NOMO-1 treated with DMSO at 0.1 percent for 48 hours (cell line): ENCODE measurements around the gene COG7.
"Not testable (repeated sequence)": the region's sequence is repeated elsewhere in the genome, so short reads cannot be mapped to it uniquely, and the experiment has no call there.

Source experiments
- DNase-seq: peaks from one replicate; lab custom pipeline; 2025; ENCODE audit not compliant: unreplicated experiment; lab: John Stamatoyannopoulos, UW

The COG7 gene

GRCh38 chr16:23388786-23389185 is 64.2 kb downstream of the COG7 start:
- no peak for DNase-seq

- no peak for DNase-seq
Measured at GRCh38 chr16:23387666-23388065, 65.3 kb downstream of the COG7 start.

- no peak for DNase-seq
Measured at GRCh38 chr16:23385441-23385840, 67.5 kb downstream of the COG7 start.

- no peak for DNase-seq
Measured at GRCh38 chr16:23384878-23385277, 68.1 kb downstream of the COG7 start.

GRCh38 chr16:23383881-23384280 is 69.1 kb downstream of the COG7 start:
- DNase-seq: no peak

GRCh38 chr16:23382279-23382678 is 70.7 kb downstream of the COG7 start:
- DNase-seq: no peak

DNA sequence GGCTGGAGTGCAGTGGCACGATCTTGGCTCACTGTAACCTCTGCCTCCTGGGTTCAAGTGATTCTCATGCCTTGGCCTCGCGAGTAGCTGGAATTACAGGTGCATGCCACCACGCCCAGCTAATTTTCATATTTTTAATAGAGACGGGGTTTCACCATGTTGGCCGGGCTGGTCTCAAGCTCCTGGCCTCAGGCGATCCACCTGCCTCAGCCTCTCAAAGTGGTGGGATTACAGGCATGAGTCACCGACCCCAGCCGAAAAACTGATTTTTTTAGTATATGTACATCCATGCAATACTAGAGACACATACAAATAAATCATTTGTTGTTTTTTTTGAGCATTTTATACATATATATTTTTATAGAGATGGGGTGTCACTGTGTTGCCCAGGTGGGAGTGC is 71.3 kb downstream of the COG7 start:
- DNase-seq: not testable (repeated sequence)

GRCh38 chr16:23380501-23380951 is 72.5 kb downstream of the COG7 start:
- DNase-seq: no peak

DNA sequence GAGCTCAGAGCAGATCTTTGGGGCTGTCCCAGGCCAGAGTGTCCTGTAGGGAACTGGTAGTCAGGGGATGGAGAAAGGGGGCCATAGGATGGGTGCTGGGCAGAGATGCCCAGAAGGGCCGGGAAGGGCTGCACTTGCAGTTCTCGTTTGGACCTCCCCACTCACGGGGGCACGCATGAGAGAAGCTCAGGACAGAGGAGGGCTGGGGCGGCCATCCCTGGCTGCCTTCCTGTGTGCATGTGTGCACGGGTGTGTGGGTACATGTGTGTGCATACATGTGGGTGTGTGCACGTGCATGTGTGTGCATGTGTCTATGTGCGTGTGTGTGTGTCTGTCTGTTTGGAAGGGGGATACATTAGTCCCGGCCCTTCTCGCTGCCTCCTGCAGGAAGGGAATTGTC is 73.3 kb downstream of the COG7 start:
- DNase-seq: no peak

DNA sequence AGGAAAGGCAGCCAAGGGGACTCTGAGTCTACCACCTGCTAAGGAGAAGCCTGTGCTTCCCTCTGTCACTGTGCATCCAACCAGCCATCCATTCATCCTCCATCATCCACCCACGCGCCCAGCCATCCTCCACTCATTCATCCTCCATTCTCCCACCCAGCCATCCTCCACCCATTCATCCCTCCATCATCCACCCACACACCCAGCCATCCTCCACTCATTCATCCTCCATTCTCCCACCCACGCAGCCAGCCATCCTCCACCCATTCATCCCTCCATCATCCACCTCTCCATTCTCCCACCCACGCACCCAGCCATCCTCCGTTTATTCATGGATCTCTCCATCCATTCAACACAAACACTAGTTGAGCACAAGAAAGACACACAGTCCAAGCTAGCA is 74.1 kb downstream of the COG7 start:
- no peak for DNase-seq

DNA sequence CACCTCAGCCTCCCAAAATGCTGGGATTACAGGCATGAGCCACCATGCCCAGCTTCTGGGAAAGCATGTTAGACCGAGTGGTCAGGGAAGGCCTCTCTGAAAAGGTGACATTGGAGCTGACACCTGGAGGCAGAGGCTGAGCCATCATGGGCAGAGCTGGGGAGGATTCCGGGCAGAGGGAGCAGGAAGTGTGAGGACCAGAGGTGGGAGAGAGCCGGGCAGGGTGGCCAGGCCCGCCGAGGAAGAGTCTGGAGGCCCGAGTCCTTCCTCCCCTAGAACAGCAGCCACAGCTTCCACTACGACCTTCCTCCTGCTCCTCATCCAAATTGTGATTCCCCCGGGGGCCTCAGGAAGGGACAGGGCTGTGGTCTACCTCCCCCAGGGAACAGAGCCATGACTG is 74.7 kb downstream of the COG7 start:
- DNase-seq: no peak

DNA sequence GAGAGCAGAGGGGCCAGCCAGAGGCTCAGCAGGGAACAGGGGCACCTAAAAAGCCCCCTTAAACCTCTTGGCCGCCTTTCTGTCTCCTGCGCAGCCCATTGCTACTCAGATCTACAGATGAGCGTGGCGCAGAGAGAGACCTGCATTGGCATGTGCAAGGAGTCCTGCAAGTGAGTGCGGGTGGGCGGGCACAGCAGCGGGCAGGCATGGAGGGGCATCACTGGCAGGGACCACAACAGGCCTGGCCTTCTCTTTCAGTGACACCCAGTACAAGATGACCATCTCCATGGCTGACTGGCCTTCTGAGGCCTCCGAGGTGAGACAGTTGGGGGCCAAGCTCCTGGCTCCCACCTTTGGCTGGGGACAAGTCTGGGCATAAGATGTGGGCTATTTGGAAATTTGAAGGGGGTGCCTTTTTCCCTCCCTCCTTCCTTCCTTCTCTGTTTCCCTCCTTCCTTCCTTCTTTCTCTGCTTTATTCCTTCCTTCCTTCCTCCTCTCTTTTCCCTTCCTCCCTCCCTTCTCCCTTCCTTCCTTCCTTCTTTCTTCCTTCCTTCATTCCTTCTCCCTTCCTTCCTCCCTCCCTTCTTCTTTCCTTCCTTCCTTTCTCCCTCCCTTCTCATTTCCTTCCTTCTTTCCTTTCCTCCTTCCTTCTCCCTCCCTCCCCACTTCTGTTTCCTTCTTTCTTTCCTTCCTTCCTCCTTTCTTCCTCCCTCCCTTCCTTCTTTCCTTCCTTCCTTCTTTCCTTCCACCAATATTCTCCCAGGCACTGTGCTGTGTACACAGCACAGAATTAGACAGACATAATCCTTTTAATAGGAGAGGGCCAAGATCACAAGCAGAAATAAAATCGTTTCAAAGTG is 75.7 kb downstream of the COG7 start:
- no peak for DNase-seq

DNA sequence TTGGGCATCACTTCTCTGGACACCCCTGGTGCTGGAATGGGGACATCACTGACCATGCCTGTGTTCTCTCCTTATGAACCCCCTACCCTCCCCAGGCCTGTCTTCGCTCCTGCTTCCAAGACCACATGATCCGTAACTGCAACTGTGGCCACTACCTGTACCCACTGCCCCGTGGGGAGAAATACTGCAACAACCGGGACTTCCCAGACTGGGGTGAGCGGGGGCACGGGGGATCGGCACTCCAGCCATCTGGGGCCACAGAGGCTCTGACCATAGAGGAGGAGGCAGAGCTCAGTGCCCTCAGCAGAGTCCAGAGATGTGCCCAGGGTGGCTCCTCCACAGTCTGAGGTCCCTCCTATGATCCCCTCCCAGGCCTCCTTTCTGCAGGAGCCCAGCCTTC is 77.3 kb downstream of the COG7 start:
- DNase-seq: no peak

GRCh38 chr16:23374721-23375510 is 78.1 kb downstream of the COG7 start:
- DNase-seq: no peak

- no peak for DNase-seq
Measured at GRCh38 chr16:23373436-23374219, 79.4 kb downstream of the COG7 start.

DNA sequence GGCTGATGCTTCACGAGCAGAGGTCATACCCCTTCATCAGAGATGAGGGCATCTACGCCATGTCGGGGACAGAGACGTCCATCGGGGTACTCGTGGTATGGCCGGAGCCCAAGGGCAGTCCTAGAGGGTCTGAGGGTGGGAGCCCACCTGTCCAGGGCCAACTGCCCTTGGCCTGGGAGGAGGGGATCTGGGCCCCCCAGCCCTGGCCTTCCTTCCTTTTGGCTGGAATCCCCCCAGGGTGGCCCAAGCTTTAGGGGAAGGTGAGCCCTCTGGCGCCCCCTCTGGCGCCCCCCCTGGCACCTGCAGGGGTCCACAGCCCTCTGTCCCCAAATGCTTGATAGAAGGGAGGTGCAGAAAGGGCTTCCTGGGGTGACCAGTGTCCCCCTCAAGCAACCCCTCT is 81.6 kb downstream of the COG7 start:
- DNase-seq: no peak

DNA sequence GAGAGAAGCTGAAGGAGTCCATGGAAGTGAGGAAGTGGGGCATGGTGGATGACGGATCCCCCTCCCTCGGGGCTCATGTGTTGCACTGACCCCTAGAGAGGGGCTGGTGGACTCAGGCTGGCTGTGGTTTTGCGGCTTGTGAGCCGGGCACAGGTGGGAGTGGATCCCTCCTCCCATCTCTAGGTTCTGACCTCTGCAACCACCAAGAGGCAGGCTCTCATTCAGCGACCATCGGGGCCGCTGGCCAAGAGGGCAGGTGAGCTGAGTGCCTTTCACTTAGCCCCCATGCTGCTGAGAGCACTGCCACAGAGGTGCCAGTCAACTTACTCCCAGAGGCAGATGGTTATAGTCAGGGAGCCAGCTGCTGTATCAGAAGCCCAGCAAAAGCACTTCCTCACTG is 83.6 kb downstream of the COG7 start:
- no peak for DNase-seq

DNA sequence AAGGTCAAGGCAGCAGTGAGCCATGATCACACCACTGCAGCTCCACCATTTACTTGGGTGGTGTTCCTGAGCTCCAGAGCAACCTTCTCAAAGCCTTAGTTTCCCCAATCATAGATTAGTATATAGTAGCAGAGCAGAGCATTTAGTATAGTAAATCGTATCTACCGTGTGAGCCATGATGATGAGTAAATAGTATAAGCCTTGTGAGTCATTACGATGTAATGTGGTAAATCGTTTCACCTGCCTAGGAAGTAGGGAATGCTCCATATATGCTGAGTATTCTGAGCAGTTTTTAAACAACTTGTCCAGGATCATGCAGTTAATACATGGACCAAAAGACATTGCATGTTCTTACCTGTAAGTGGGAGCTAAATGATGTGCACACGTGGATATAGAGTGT is 84.5 kb downstream of the COG7 start:
- no peak for DNase-seq

GRCh38 chr16:23367988-23368387 is 85.0 kb downstream of the COG7 start:
- no peak for DNase-seq

GRCh38 chr16:23367564-23367963 is 85.4 kb downstream of the COG7 start:
- no peak for DNase-seq

DNA sequence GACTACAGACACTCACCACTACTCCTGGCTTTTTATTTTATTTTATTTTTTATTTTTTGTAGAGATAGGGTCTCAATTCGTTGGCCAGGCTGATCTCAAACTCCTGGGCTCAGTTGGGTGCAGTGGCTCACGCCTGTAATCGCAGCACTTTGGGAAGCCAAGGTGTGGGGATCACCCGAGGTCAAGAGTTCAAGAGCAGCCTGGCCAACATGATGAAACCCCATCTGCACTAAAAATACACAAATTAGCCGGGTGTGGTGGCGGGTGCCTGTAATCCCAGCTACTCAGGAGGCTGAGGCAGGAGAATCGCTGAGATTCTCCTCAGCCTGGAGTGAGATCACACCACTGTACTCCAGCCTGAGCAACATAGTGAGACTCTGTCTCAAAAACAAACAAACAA is 86.6 kb downstream of the COG7 start:
- DNase-seq: not testable (repeated sequence)
